ENCODE data around the gene GPER1. TPM values are rescaled to one million over a fixed set of nuclear protein-coding genes. Genes with fewer than 3 reads are reported as not detected.

GPER1 gene
- total RNA-seq, 1 experiment from 2014 or later, result not detected

DNA sequence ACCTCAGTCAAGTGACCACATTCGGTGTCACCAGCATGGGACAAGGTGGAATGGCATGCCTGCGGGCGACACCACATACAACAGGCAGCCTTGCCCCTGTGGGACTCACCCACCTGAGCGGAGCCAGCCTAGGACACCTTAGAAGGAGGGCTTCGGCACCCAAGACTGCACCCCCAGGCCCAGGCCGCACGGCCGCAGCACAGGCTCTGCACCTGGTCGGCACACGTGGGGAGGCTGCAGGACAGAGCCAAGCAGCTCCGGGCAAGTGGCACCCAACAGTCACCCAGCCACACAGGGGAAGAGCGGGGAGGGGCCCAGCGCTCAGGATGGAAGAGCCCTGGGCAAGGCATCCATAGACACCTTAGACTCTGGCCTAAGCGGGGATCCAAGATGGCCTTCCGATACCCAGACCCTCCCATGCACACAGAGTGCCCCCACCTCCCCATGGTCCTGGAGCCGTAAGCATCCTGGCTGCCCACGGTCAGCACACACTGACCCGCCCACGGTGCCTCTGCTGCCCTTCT is 16.1 kb upstream of the GPER1 start:
- Histone ChIP-seq H3K79me2 (ENCODE audit: insufficient read depth, low read length) (no peaks in the 10 kb centered on the region), H4K20me1 (ENCODE audit: control insufficient read depth, insufficient read depth, insufficient read length) (peaks cover 5% of the 10 kb centered on the region), H3K23ac (ENCODE audit: insufficient read length, low read depth, low read length) (no peak overlapping the region), H2BK120ac (ENCODE audit: low read depth, low read length, poor library complexity, severe bottlenecking) (no peak overlapping the region), H2BK12ac (ENCODE audit: insufficient read length, low read depth, low read length) (no peak overlapping the region), H3K56ac (ENCODE audit: insufficient read length, low read depth, low read length) (no peak overlapping the region), H2BK5ac (ENCODE audit: insufficient read length, low read length) (no peak overlapping the region), H3K4me2 (ENCODE audit: insufficient read depth, insufficient read length, low read length) (no peak overlapping the region), H2AK5ac (ENCODE audit: insufficient read length, low read length) (no peak overlapping the region), H3K27me3 (ENCODE audit: insufficient read depth, low read length) (no peaks in the 10 kb centered on the region), H3K18ac (ENCODE audit: insufficient read length, low read depth, low read length) (no peak overlapping the region), H3T11ph (ENCODE audit: low read length) (no peak overlapping the region), H3K4ac (ENCODE audit: low read depth, low read length) (no peak overlapping the region), H3K79me1 (ENCODE audit: insufficient read depth, low read depth, low read length, poor library complexity, severe bottlenecking) (no peaks in the 10 kb centered on the region), H2BK15ac (ENCODE audit: low read depth, low read length) (no peak overlapping the region), H3K27ac (ENCODE audit: insufficient read length, low read depth, low read length) (no peak overlapping the region), H2BK20ac (ENCODE audit: low read depth, low read length, poor library complexity, severe bottlenecking) (no peak overlapping the region), H4K8ac (replicated peaks; ENCODE audit: insufficient read length, low read depth, low read length) (no peak overlapping the region), H3K9me3 (ENCODE audit: control insufficient read depth, low read depth, low read length) (no peaks in the 10 kb centered on the region), H3K4me1 (ENCODE audit: insufficient read depth, low read length) (no peaks in the 10 kb centered on the region), H3K9ac (ENCODE audit: extremely low read depth, insufficient read length, low read length) (no peak overlapping the region), H3K14ac (ENCODE audit: insufficient read depth, low read length) (no peak overlapping the region), H2AFZ (ENCODE audit: low read length) (no peak overlapping the region), H4K91ac (ENCODE audit: insufficient read length, low read depth, low read length) (no peak overlapping the region), H3K23me2 (ENCODE audit: insufficient read length, low read depth, low read length, poor library complexity, severe bottlenecking) (no peaks in the 10 kb centered on the region), H4K5ac (ENCODE audit: insufficient read length, low read depth, low read length) (no peak overlapping the region)
- H3K4me3 Mint-ChIP-seq, result no peak overlapping the region
- peaks cover 4 to 9% (median 9%) of the 10 kb centered on the region in 3 experiments; a peak in 6 of 7 replicates for H3K36me3 Mint-ChIP-seq (ENCODE audit: insufficient read depth in 1 of 3, low read depth in 3 of 3)
- TF ChIP-seq, protein P1, sequence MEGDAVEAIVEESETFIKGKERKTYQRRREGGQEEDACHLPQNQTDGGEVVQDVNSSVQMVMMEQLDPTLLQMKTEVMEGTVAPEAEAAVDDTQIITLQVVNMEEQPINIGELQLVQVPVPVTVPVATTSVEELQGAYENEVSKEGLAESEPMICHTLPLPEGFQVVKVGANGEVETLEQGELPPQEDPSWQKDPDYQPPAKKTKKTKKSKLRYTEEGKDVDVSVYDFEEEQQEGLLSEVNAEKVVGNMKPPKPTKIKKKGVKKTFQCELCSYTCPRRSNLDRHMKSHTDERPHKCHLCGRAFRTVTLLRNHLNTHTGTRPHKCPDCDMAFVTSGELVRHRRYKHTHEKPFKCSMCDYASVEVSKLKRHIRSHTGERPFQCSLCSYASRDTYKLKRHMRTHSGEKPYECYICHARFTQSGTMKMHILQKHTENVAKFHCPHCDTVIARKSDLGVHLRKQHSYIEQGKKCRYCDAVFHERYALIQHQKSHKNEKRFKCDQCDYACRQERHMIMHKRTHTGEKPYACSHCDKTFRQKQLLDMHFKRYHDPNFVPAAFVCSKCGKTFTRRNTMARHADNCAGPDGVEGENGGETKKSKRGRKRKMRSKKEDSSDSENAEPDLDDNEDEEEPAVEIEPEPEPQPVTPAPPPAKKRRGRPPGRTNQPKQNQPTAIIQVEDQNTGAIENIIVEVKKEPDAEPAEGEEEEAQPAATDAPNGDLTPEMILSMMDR (conservative IDR thresholded peaks at IDR 0.05), result no peak
- peaks cover 3 to 8% of the 10 kb centered on the region in 2 experiments for H3K4me1 Mint-ChIP-seq
- no CpG with 5 or more reads among the region's 19 CpGs for WGBS (ENCODE audit: extremely low coverage, insufficient read length, low lambda C conversion rate)
- DNase-seq, result no peak
- peaks cover 10 to 14% of the 10 kb centered on the region in 2 experiments for H3K9me3 Mint-ChIP-seq
- H3K27ac Mint-ChIP-seq, result no peak overlapping the region
- H3K27me3 Mint-ChIP-seq (ENCODE audit: low read depth), result peaks cover 6% of the 10 kb centered on the region

All from H9 (cell line).